H1 (cell line): Measurements from ENCODE around the gene MROH7. TPM values are rescaled to one million over a fixed set of nuclear protein-coding genes. Genes with fewer than 3 reads are reported as not detected.

Experiments
- CTCF ChIA-PET: fragments of 300-600 bp; sonication (Branson Sonifier 250); formaldehyde crosslinking; loops from one replicate; lab custom pipeline; 2021; ENCODE audit not compliant: partially characterized antibody; lab: Charles Lee
- POLR2A ChIA-PET: fragments of 300-600 bp; sonication (Branson Sonifier 250); formaldehyde crosslinking; loops from one replicate; lab custom pipeline; 2021; ENCODE audit warnings: inconsistent platforms; ENCODE audit not compliant: partially characterized antibody; lab: Charles Lee
- DNase-seq, 2 experiments: peaks; one replicate each; pipeline versions ENCODE4 v3.0.0 to v3.0.0-alpha.2; 2010 to 2022; ENCODE audit warnings: low spot score in 2 of 2, low read depth in 1 of 2, mixed read lengths in 1 of 2
- FAIRE-seq: peaks from 2 replicates; lab custom pipeline; 2011; peaks lifted over from hg19 to GRCh38; lab: Jason Lieb, UNC
- H2AFZ ChIP-seq: 2 replicates; pipeline ENCODE4 v1.8.1; 2012; ENCODE audit warnings: low read length, inconsistent platforms
- H2AK5ac ChIP-seq: 2 replicates; pipeline ENCODE4 v1.6.1; 2013; ENCODE audit warnings: low read depth, low read length
- H2BK120ac ChIP-seq: replicated peaks from 2 replicates; pipeline ENCODE3; 2013; ENCODE audit warnings: low read depth, low read length, inconsistent platforms
- H2BK12ac ChIP-seq: 2 replicates; pipeline ENCODE4 v1.6.1; 2013; ENCODE audit warnings: low read depth, low read length
- H2BK15ac ChIP-seq: 2 replicates; pipeline ENCODE4 v1.6.1; 2013; ENCODE audit warnings: low read length
- H2BK20ac ChIP-seq: 2 replicates; pipeline ENCODE4 v1.6.1; 2013; ENCODE audit warnings: low read length
- H2BK5ac ChIP-seq: 2 replicates; pipeline ENCODE4 v1.6.1; 2013; ENCODE audit warnings: low read depth, low read length
- H3K14ac ChIP-seq: 2 replicates; pipeline ENCODE4 v1.6.1; 2013; ENCODE audit warnings: inconsistent platforms; ENCODE audit not compliant: insufficient read length
- H3K18ac ChIP-seq: 2 replicates; pipeline ENCODE4 v1.6.1; 2013; ENCODE audit warnings: low read length; ENCODE audit errors: extremely low read depth
- H3K23ac ChIP-seq: 2 replicates; pipeline ENCODE4 v1.6.1; 2013; ENCODE audit warnings: inconsistent platforms; ENCODE audit not compliant: insufficient read length
- H3K23me2 ChIP-seq: 2 replicates; pipeline ENCODE4 v1.6.1; 2013; ENCODE audit warnings: low read depth, low read length
- H3K27ac ChIP-seq: 2 replicates; pipeline ENCODE4 v1.6.1; 2011; ENCODE audit warnings: low read depth, low read length, inconsistent platforms
- H3K27me3 ChIP-seq, 4 experiments: replicated peaks in 1 of 4; 1 replicate in 1 of 4; 2 replicates in 3 of 4; pipeline versions ENCODE4 v1.6.1 to v1.8.1; 2011 to 2013; ENCODE audit warnings: low read length in 3 of 4, mild to moderate bottlenecking in 3 of 4, inconsistent platforms in 2 of 4, mixed read lengths in 2 of 4, moderate library complexity in 1 of 4; ENCODE audit not compliant: control insufficient read depth in 3 of 4, insufficient read depth in 3 of 4; ENCODE audit errors: extremely low read depth in 1 of 4
- H3K36me3 ChIP-seq, 4 experiments: 2 replicates each; pipeline versions ENCODE4 v1.6.1 to v1.8.1; 2011 to 2013; ENCODE audit warnings: mild to moderate bottlenecking in 4 of 4, low read length in 3 of 4, moderate library complexity in 2 of 4, control low read depth in 1 of 4, inconsistent platforms in 1 of 4; ENCODE audit not compliant: insufficient read depth in 4 of 4, control insufficient read depth in 2 of 4
- H3K4ac ChIP-seq: replicated peaks from 2 replicates; pipeline ENCODE3; 2013; ENCODE audit warnings: low read length, low read depth, mixed read lengths, inconsistent platforms; ENCODE audit not compliant: insufficient read length
- H3K4me1 ChIP-seq, 4 experiments: replicated peaks in 1 of 4; 1 replicate in 1 of 4; 2 replicates in 3 of 4; pipeline versions ENCODE4 v1.6.1 to v1.8.1; 2011 to 2013; ENCODE audit warnings: low read length in 3 of 4, inconsistent platforms in 2 of 4, mixed read lengths in 1 of 4; ENCODE audit not compliant: insufficient read depth in 4 of 4, control insufficient read depth in 3 of 4
- H3K4me2 ChIP-seq, 2 experiments: 2 replicates each; pipeline versions ENCODE4 v1.6.1 to v1.8.1; 2011 to 2013; ENCODE audit warnings: low read depth in 2 of 2, low read length in 2 of 2, control low read depth in 1 of 2, inconsistent platforms in 1 of 2, mild to moderate bottlenecking in 1 of 2; ENCODE audit not compliant: insufficient read depth in 1 of 2
- H3K4me3 ChIP-seq, 4 experiments: fragments of 200-600, 300-600 bp in 1 of 4; sonication (generic), shearing (Covaris generic), sonication (Bioruptor Twin) in 1 of 4; 2 replicates each; pipeline versions ENCODE4 v1.5.1 to v1.8.1; 2011 to 2016; ENCODE audit warnings: low read length in 4 of 4, low read depth in 3 of 4, control low read depth in 2 of 4, inconsistent platforms in 2 of 4, mild to moderate bottlenecking in 2 of 4, mixed read lengths in 1 of 4, moderate library complexity in 1 of 4; ENCODE audit not compliant: insufficient read depth in 2 of 4; ENCODE audit errors: extremely low read depth in 1 of 4
- H3K56ac ChIP-seq: replicated peaks from 2 replicates; pipeline ENCODE3; 2013; ENCODE audit warnings: low read depth, mild to moderate bottlenecking, mixed read lengths, low read length, inconsistent platforms; ENCODE audit not compliant: insufficient read length
- H3K79me1 ChIP-seq: 2 replicates; pipeline ENCODE4 v1.6.1; 2013; ENCODE audit warnings: low read depth, low read length, control low read depth
- H3K79me2 ChIP-seq, 2 experiments: 2 replicates each; pipeline versions ENCODE4 v1.6.1 to v1.8.1; 2012 to 2013; ENCODE audit warnings: low read length in 2 of 2, mild to moderate bottlenecking in 2 of 2, inconsistent platforms in 1 of 2; ENCODE audit not compliant: insufficient read depth in 2 of 2, control insufficient read depth in 1 of 2
- H3K9ac ChIP-seq, 4 experiments: replicated peaks in 1 of 4; 1 replicate in 1 of 4; 2 replicates in 3 of 4; pipeline versions ENCODE4 v1.6.1 to v1.8.1; 2011 to 2013; ENCODE audit warnings: low read depth in 3 of 4, low read length in 3 of 4, control low read depth in 2 of 4, mild to moderate bottlenecking in 2 of 4, moderate library complexity in 2 of 4, inconsistent platforms in 1 of 4; ENCODE audit errors: extremely low read depth in 1 of 4
- H3K9me3 ChIP-seq, 2 experiments: 2 replicates each; pipeline versions ENCODE4 v1.6.1 to v1.8.1; 2012 to 2013; ENCODE audit warnings: mild to moderate bottlenecking in 2 of 2, moderate library complexity in 2 of 2, control low read depth in 1 of 2, inconsistent platforms in 1 of 2, low read depth in 1 of 2, low read length in 1 of 2, mixed read lengths in 1 of 2; ENCODE audit not compliant: insufficient read depth in 2 of 2
- H4K20me1 ChIP-seq, 2 experiments: replicated peaks in 1 of 2; 2 replicates each; pipeline versions ENCODE3 to v1.8.1; 2011 to 2013; ENCODE audit warnings: inconsistent platforms in 2 of 2, low read length in 2 of 2, mild to moderate bottlenecking in 1 of 2; ENCODE audit not compliant: insufficient read depth in 2 of 2, control insufficient read depth in 1 of 2
- H4K5ac ChIP-seq: 2 replicates; pipeline ENCODE4 v1.6.1; 2013; ENCODE audit warnings: low read length, low read depth, mixed read lengths, inconsistent platforms; ENCODE audit not compliant: insufficient read length
- H4K8ac ChIP-seq: 2 replicates; pipeline ENCODE4 v1.8.0; 2013; ENCODE audit warnings: mild to moderate bottlenecking, moderate library complexity, low read length, inconsistent platforms; ENCODE audit not compliant: insufficient read depth; ENCODE audit errors: extremely low read depth
- H4K91ac ChIP-seq: replicated peaks from 2 replicates; pipeline ENCODE3; 2013; ENCODE audit warnings: low read length, mixed read lengths, inconsistent platforms; ENCODE audit not compliant: insufficient read length
- MAFK ChIP-seq: IDR thresholded peaks from 2 replicates; pipeline ENCODE4 v1.6.1; 2012; ENCODE audit warnings: low read depth, mild to moderate bottlenecking, improper control_type of control experiment, low read length
- polyA plus RNA-seq, 7 experiments: library from polyadenylated mRNA; depleted of rRNA in 3 of 7; stranded (reverse) in 5 of 7; unstranded in 2 of 7; fragments of >200 nt in 5 of 7; fragments of 200-250 nt in 2 of 7; gene quantifications; 1 replicate in 5 of 7; 2 replicates in 1 of 7; 4 replicates in 1 of 7; pipeline versions ENCODE4 v1.2.1 to v1.2.3, GENCODE V29; 2011 to 2013; ENCODE audit warnings: missing spikeins in 2 of 7, mixed read lengths in 2 of 7
- total RNA-seq: library from RNA; stranded (reverse); fragmentation: NEBNext Ultra II Directional; extraction: Animal tissue kit (Norgen Biotek cat#: 25700); gene quantifications from 2 replicates; pipeline ENCODE4 v1.2.1, GENCODE V29; 2021

MROH7 gene
- total and polyA plus RNA-seq, 2 of the 8 experiments (the other 6 are each of a cell fraction or from before 2014, with no cell fraction given), result 0.07 to 0.20 TPM

- H2BK120ac ChIP-seq, result no peak overlapping the region
- H3K4ac ChIP-seq, result no peak overlapping the region
- H3K14ac ChIP-seq, result no peak overlapping the region
- H4K20me1 ChIP-seq, result no peaks in the 10 kb centered on the region
- ChIA-PET CTCF (interaction anchor here (0.7 to 3.0 kb wide), 6 partner anchors 28 to 564 kb away, joined by 3 to 13 read pairs (median 4); no protein-coding TSS in a partner anchor), POLR2A (no interaction called here)
- H2AK5ac ChIP-seq, result no peak overlapping the region
- no peak overlapping the region for H3K4me3 ChIP-seq
- no peaks in the 10 kb centered on the region for H3K23me2 ChIP-seq
- H3K18ac ChIP-seq, result no peak overlapping the region
- no peak overlapping the region for H3K56ac ChIP-seq
- no peak overlapping the region for H4K8ac ChIP-seq
- no peak overlapping the region for H2BK20ac ChIP-seq
- H3K27ac ChIP-seq, result no peak overlapping the region
- no peak overlapping the region for H2BK15ac ChIP-seq
- H3K4me2 ChIP-seq, result no peak overlapping the region
- TF ChIP-seq MAFK, result no peak
- no peak overlapping the region for H2BK12ac ChIP-seq
- H2BK5ac ChIP-seq, result no peak overlapping the region
- H2AFZ ChIP-seq, result no peak overlapping the region
- no peak overlapping the region for H4K5ac ChIP-seq
- FAIRE-seq (no peak), DNase-seq (no peak)
- H3K4me1 ChIP-seq, result no peaks in the 10 kb centered on the region
- no peaks in the 10 kb centered on the region for H3K27me3 ChIP-seq
- no peaks in the 10 kb centered on the region for H3K79me2 ChIP-seq
- H3K36me3 ChIP-seq, result peaks cover 13 to 72% (median 42%) of the 10 kb centered on the region in 4 experiments
- H3K9ac ChIP-seq, result no peak overlapping the region
- H3K23ac ChIP-seq, result no peak overlapping the region
- H3K9me3 ChIP-seq, result peaks cover 0 to 4% of the 10 kb centered on the region in 2 experiments; a peak in 1 of 4 replicates
- H3K79me1 ChIP-seq, result no peaks in the 10 kb centered on the region
- no peak overlapping the region for H4K91ac ChIP-seq
Measured at GRCh38 chr1:54723985-54724384, 82.4 kb downstream of the MROH7 start.
